ENCODE results near the gene ZFYVE26.
"Not testable (repeated sequence)": the region's sequence is repeated elsewhere in the genome, so short reads cannot be mapped to it uniquely, and the experiment has no call there.

Gene ZFYVE26

DNA sequence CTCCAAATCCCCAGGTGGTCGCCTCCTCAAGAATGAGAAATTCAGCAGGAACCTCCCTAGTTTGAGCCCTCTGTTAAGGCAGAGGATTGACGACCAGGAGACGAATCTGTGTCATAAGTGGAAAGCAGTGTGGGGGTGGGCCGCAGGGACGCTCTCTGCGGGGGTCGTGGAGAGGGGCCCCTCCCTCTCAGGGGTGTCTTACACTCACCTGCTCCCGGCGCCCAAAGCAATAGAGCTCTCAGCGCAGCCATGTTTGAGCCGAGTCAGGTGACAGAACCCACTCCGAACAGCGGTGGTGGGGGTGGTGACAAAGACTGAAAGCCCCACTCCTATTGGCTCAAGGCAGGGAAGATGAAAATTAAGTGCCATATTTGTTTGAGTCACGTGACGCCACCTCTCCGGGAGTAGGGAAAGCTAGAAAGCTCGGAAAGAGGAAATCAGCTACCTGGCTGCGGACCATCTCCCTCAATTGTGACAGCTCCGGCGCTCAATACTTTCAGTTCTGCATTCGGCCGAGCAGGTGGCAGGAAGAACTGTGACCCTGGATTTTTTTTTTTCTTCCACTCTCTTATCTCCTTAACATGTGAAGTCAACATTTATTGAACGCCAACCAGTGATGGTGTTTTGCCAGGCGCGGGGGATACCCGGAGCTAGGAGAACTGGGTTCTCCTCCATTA is at the start of gene ZFYVE26:
TSS of gene ZFYVE26 (minus strand) at position 265 of the 677 bp plus-strand sequence. CDS start 627 bp downstream, outside the sequence.
- DNase-seq, result peak; percentile 98

DNA sequence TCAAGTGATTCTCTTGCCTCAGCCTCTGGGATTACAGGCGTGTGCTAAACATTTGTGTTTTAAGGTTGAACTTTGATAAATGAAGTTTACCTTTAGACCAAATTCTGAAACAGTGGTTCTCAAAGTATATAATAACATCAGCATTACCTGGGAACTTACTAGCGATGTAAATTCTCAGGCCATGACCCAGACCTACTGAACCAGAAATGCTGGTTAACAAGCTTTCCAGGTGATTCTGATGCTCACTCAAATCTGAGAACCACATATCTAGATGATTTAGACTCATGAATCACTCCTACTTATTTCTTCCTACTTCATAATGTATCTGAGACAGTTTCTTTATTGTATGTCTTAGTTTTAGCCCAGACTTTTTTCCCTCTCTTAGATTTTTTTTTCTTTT is 46.8 kb upstream of the ZFYVE26 start:
- no peak for DNase-seq

DNA sequence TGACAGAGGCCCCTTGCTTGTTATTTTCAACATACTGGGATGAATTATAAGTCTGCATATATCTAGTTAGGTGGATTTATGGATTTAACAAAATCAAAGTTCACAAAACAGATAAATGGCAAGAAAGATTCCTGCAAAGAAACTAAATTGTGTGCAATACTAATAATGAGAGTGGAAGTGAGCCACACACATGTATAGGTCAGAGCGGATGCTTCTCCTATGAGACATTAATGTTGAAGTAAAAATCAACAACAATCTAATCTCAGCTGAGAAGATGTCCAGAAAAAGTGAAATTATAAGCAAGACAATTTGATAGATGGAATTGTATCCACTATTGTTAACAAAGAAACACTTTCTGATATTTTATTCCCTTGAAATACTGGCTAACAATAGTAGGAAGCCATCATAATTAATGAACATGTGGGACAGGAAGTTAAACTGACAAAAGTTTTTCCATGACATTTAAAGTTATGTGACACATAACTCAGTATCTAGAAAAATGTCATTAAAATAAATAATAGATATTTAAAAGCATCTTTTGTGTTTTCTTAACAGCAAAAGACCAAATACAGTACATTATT is 42.9 kb upstream of the ZFYVE26 start:
- no peak for DNase-seq

DNA sequence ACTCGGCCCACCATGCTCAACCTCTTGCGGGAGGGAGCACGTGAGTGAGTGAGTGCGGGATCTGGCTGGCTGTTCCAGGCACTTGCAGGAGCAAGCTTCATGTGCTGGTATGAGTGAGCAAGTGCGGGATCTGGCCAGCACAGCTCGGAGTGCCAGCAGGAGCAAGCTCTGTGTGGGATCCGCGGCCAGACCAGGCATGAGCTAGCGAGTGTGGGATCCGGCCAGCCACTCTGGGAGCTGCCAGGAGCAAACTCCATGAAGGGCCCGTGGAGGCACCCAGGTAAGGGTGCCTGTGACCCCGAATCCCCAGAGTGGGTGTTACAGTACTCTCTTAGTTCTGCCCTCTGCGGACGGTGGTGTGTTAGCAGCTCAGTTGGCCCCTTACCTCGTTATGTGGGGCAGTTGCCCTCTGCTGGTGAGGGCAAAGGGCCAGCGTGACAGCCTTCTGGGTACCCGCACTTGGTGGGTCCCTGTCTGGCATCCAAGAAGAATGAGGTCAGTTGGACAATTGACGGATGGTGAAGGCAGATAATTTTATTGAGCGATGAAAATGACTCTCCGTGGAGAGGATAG is 41.5 kb upstream of the ZFYVE26 start:
- no peak for DNase-seq

DNA sequence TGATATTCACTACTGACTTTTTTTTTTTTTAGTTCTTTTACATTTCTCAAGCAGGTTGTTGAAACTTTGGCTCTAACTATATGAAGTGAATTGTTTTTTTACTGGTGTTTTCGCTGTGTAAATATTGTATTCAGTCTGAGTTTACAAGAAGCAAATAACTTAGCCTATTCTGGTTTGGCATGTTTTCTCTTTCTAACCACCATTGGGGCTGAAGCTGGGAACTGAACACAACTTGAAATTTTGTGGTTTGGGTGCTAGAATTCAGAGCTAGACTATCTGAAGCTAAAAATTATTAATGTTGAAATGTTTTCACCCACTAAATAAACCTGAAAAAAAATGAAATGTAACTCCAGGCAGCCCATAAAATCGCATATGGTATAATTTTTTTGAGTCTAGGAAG is 40.4 kb upstream of the ZFYVE26 start:
- no peak for DNase-seq

- no peak for DNase-seq
These were observed 37.3 kb upstream of the ZFYVE26 start for GRCh38 chr14:67853715-67854114.

DNA sequence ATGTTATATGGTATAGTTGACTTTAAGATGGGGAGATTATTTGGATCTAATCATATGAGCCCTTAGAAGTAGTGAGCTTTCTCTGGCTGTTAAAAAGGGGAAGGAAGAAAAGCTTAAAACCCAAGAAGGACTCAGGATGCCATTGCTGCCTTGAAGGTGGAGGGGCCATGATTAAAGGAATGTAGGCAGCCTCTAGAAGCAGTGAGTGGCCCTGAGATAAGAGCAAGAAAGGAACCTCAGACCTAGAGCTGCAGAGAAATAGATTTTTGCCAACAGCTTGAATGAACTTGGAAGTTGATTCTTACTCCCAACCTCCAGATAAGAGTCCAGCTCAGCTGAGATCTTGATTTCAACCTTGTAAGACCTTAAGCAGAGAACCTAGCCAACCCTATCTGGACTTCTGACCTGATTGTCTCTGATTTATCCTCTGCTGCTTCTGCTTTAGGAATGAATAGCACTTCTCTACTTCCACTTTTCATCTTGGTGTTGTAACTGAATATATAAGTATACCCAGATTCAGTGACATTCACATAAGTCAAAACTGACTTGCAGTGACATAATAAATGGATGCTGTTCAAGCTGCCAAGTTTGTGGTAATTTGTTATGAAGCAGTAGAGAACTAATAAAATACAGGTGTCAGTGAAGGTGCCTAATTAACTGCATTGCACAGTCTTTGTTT is 36.7 kb upstream of the ZFYVE26 start:
- no peak for DNase-seq

- no peak for DNase-seq
These were observed 35.5 kb upstream of the ZFYVE26 start for GRCh38 chr14:67851785-67852410.

- no peak for DNase-seq
These were observed 33.9 kb upstream of the ZFYVE26 start for GRCh38 chr14:67850066-67850830.

DNA sequence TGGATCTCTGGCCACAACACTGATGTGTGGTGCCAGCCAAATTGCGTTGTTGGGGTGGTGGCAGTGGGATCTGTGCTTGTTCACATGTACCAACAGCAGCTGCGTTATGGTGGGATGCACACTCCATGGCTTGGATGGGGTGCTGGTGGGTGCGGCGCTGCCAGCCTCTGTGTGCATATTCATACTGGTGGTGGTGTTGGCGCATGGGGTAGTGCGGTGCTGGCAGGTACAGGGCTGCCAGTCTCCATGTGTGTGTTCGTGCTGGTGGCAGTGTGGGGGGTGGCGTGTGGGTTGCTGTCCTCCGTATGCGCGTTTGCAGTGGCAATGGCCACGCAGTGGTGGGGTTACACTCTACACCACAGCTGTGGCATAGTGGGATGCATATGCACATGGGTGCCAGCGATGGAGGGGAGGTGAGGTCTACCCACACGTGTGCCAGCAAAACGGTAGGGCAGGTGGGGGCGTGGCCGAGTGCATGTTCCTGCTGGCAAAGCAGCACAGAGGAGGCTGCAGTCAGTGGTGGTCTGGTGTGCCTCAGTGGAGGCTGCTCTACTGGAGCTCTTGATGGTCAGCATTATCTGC is 29.7 kb upstream of the ZFYVE26 start:
- DNase-seq, result no peak

DNA sequence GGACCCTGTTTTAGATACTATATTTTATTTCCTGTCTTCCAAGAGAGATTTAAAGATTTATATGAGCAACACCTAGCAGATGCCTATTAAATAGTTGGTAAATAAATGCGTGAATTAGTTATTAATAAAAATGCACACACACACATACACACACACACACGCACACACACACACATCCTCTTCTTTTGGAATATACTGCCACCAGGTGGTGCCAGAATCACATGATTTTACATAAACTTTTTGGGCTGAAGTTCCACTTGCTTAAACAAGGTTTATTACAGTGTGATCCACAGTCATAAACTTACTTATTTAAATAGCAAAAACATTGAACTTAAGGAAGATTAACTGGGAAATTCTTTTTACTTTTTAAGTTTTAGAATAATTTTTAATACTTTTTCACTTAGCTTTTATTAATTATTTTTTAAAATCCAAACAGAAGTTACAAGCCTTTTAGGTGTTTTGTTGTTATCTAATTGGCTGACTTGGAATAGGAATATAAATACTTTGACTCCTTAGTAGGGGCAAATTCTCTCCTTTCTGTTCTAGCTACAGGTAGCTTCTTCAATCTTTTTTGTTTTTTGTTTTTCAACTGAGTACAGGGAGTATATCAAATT is 20.7 kb upstream of the ZFYVE26 start:
- no peak for DNase-seq

DNA sequence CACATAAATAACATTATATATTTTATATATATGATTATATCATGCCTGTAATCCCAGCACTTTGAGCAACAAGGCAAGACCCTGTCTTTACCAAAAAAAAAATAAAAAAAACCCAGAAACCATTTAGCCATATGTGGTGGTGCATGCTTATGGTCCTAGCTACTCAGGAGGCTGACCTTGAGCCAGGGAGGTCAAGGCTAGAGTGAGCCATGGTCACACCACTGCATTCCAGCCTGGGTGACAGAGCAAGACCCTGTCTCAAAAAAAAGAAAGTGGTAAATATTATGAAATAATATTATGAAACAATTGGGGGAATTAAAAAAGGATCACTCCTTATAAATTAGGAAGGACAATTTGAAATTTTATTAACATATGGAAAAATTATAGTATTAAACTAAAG is 19.2 kb upstream of the ZFYVE26 start:
- no peak for DNase-seq

DNA sequence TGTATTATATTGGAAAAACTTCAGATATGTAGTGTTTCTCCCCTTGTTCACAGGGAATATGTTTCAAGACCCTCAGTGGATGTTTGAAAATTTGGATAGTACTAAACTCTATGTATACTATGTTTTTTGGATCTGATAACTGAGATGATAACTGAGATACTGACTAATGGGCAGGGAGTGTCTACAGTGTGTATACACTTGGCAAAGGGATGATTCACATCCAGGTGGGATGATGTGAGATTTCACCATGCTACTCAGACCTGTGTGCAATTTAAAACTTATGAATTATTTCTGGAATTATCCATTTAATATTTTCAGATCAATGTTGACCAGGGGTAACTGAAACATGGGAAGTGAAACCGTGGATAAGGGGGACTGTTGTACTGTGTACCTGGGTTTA is 17.0 kb upstream of the ZFYVE26 start:
- no peak for DNase-seq

DNA sequence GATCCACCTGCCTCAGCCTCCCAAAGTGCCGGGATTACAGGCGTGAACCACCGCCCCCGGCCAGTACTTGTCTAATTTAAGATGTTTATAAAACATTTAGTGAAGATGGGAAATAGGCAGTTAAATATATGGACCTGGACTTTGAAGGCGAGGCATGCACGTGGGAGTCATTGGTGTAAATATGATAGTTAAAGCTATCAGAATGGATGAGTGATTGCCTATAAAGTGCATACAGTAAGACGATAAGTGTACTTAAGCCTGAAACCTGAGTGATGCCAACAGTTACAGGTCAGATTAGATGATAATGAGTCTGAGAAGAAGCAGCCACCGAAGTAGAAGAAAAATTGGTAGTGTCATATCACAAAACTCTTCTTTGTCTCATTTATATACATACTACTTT is 14.7 kb upstream of the ZFYVE26 start:
- DNase-seq, result peak; percentile 31

DNA sequence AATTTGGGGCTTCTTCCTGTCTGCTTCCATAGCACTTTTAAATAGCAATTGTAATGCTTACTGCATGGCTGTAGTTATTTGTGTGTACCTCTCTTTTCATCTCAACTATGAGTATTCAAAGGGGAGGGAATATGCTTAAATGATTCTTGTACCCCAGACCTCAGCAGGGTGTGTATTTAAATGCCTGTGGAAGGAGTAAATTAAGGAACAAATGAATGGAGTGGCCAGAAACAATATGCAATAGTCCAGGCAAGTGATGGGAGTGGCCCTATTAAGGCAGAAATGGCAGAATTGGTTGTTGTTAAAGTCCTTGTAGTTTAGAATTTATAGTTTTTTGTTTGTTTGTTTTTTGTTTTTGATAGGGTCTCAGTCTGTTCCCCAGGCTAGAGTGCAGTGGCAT is 4.7 kb upstream of the ZFYVE26 start:
- DNase-seq, result no peak

GRCh38 chr14:67820428-67820971 is 4.1 kb upstream of the ZFYVE26 start:
- no peak for DNase-seq

DNA sequence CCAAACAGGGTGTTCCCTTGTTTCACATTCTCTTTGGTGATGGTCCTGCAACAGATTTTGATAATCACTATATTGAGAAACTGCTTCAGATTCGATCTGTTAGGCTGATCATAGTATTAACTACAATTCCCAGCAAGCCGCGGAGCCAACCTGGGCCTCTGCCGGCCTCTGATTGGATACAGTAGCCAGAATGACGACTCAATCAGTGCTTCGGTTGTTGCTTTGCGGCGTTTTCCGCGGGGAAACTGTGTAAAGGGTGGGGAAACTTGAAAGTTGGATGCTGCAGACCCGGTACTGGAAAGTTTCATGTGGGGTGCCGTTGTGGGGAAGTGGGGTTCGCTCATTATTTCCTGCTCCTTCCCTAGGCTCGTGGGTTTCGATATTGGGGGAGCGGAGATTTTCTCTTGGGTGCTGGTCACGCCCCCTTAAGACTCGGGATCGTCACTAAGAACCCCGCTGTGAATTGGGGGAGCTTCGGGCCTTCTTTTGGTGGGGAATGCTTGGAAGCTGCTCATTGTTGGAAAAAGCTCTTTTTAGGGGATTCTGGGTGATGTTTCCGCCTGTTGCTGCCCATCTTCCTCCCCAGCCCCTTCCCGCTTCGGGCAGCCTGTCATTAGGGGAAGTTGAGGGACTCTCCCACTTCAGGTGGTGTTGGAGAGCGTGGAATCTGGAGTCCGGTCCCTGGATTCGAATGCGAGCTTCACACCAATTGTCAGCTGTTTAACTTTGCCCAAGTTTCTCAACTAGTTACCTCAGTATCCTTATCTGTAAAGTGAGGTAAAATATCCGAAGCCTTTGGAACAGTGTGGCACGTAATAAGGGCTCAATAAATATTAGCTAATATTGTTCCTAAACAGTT is 3.4 kb upstream of the ZFYVE26 start, which contains the start of gene RAD51B:
TSS of gene RAD51B (plus strand) at position 217 of the 859 bp plus-strand sequence.
- peak; percentile 54 for DNase-seq

DNA sequence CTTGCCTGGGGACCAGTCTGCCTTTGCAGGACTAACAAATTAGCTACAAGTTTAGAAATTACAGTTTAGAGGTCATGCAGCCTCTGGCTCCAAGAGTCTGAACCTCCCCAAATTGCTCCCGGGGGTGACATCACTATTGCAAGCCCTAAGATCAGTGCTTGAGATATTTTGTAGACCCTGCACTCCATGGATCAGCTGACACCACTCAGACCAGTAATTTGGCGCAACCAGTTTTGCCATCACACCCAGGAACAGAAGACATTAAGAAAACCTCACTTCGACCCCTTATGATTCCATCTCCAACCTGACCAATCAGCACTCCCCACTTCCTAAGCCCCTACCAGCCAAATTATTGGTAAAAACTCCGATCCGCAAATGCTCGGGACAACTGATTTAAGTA is 2.1 kb upstream of the ZFYVE26 start:
- DNase-seq, result not testable (repeated sequence)

GRCh38 chr14:67817750-67818438 is 1.5 kb upstream of the ZFYVE26 start:
- DNase-seq, result no peak
